Retina (tissue), 1 donor: Measurements from ENCODE around the gene UBAC2.

Experiments
- DNase-seq: peaks from one replicate; pipeline ENCODE4 v3.0.0-alpha.2; 2016

UBAC2 gene

GRCh38 chr13:99316224-99316623 lies 115.6 kb downstream of the UBAC2 start:
- no peak for DNase-seq

- DNase-seq: no peak
Observed at GRCh38 chr13:99316657-99317256, 116.1 kb downstream of the UBAC2 start.

GRCh38 chr13:99320693-99321481 lies 120.2 kb downstream of the UBAC2 start:
- no peak for DNase-seq

GRCh38 chr13:99321709-99322108 lies 121.1 kb downstream of the UBAC2 start:
- no peak for DNase-seq

- no peak for DNase-seq
Observed at GRCh38 chr13:99322297-99323103, 121.8 kb downstream of the UBAC2 start.

GRCh38 chr13:99323488-99323887 lies 122.8 kb downstream of the UBAC2 start:
- no peak for DNase-seq

GRCh38 chr13:99326012-99326411 lies 125.4 kb downstream of the UBAC2 start:
- no peak for DNase-seq

- no peak for DNase-seq
Observed at GRCh38 chr13:99327126-99327525, 126.5 kb downstream of the UBAC2 start.

GRCh38 chr13:99327761-99328160 lies 127.1 kb downstream of the UBAC2 start:
- DNase-seq: no peak

- DNase-seq: no peak
Observed at GRCh38 chr13:99329477-99329876, 128.8 kb downstream of the UBAC2 start.

GRCh38 chr13:99330942-99331341 lies 130.3 kb downstream of the UBAC2 start:
- no peak for DNase-seq

GRCh38 chr13:99331881-99332293 lies 131.2 kb downstream of the UBAC2 start:
- DNase-seq: no peak

GRCh38 chr13:99332456-99332855 lies 131.8 kb downstream of the UBAC2 start:
- no peak for DNase-seq

- DNase-seq: no peak
Observed at GRCh38 chr13:99334221-99334620, 133.6 kb downstream of the UBAC2 start.

- no peak for DNase-seq
Observed at GRCh38 chr13:99335087-99335486, 134.4 kb downstream of the UBAC2 start.

- no peak for DNase-seq
Observed at GRCh38 chr13:99335603-99336002, 134.9 kb downstream of the UBAC2 start.

- DNase-seq: no peak
Observed at GRCh38 chr13:99339230-99339721, 138.6 kb downstream of the UBAC2 start.

GRCh38 chr13:99339736-99340397 lies 139.2 kb downstream of the UBAC2 start:
- DNase-seq: no peak

- DNase-seq: no peak
Observed at GRCh38 chr13:99340638-99341037, 140.0 kb downstream of the UBAC2 start.

GRCh38 chr13:99341969-99342722 lies 141.5 kb downstream of the UBAC2 start:
- DNase-seq: no peak

- DNase-seq: no peak
Observed at GRCh38 chr13:99342723-99343315, 142.2 kb downstream of the UBAC2 start.
